NCI-H2196 (cell line): ENCODE results near the gene FOXN3.
"Not testable (repeated sequence)": the region's sequence is repeated elsewhere in the genome, so short reads cannot be mapped to it uniquely, and the experiment has no call there.

Experiments used
- DNase-seq: peaks from one replicate; lab custom pipeline; 2025; ENCODE audit not compliant: unreplicated experiment; lab: John Stamatoyannopoulos, UW

Gene FOXN3

GRCh38 chr14:89111232-89111631, 305.8 kb downstream of the FOXN3 start:
- not testable (repeated sequence) for DNase-seq

GRCh38 chr14:89110110-89110509, 306.9 kb downstream of the FOXN3 start:
- DNase-seq, result no peak

GRCh38 chr14:89108608-89109007, 308.4 kb downstream of the FOXN3 start:
- no peak for DNase-seq

- no peak for DNase-seq
These were observed 309.4 kb downstream of the FOXN3 start for GRCh38 chr14:89107626-89108025.
